SHP77 treated with DMSO at 0.1 percent for 48 hours (cell line): ENCODE results near the gene IVL.

Source experiments
- DNase-seq: peaks from one replicate; lab custom pipeline; 2025; lab: John Stamatoyannopoulos, UW

Gene IVL

GRCh38 chr1:152899027-152899426 lies 9.3 kb upstream of the IVL start:
- no peak for DNase-seq

DNA sequence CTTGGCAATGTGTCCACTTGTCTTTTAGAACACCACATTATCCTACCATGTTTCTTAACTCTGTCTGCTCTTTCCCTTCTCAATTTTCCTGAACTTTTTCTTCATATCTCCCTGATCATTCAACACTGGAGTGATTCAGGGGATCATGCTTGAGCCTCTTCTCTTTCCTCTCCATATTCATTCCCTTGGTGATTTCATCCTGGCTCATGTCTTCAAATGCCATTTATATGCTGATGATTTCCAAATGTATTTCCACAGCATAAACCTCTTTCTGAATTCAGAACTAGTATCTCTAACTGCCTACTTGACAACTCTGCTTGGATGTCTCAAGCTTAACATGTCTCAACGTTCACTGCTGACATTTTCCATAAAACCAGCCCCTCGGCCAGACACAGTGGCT lies 8.5 kb upstream of the IVL start:
- DNase-seq, result no peak

DNA sequence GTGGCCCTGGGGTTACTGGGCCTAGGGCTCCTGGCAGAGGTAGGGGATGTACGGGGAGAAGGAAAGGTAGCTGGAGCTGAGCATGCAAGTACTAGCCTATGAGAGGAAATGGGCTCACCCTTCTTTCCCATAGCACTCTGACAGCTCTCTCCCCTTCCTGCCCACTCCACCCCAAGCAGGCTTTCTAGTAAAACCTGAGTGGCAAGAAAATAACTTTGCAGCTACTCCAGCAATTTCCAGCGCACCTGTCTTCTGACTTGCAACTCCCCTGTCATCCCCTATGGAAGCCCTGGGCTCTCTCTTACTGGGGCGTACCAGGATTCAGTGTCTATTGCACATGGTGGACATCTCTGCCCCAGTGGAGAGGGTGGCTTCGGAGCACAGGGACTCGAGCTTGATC lies 6.7 kb upstream of the IVL start:
- DNase-seq, result no peak

DNA sequence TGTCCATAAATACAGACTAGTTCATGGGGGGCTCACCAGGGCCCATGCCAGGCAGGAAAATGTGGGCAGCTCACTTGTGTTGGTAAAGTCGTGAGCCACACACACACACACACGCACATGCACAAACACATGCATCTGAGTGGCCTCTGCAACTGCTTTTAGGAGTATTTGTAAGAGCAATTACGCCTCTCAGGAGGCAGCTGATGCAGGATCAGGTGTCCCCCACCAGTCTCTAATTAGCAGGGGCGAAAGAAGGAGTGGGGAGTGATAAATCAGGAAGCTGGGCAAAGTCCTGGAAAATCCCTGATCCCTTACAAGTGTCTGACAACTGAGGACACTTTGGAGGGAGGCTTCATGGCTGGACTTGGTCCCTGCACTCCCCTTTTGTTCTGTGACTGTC lies 5.7 kb upstream of the IVL start:
- no peak for DNase-seq

- no peak for DNase-seq
Observed at GRCh38 chr1:152904688-152905440, 3.5 kb upstream of the IVL start.

GRCh38 chr1:152906023-152906565 lies 2.3 kb upstream of the IVL start:
- DNase-seq, result no peak

GRCh38 chr1:152909206-152909605 lies 860 bp downstream of the IVL start:
- DNase-seq, result no peak

DNA sequence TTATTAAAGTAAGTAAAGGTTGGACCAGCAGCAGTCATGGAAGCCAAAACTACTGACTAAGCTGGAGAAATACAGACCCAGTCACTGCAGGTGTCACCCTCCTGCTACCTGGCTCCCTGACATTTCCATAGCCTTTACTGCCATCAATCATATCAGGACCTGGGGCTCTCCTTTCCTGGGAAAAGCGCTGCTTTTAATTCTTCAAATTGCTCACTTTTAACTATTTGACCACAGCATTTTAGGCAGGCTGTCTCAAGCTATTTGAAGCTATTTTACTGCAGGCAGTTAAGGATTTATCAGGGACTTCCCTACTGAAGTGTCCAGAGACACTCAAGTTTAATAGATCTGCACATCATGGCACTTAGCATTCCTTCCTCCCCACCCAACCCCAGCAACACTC lies 4.1 kb downstream of the IVL start:
- DNase-seq, result no peak

GRCh38 chr1:152912900-152913299 lies 4.6 kb downstream of the IVL start:
- no peak for DNase-seq

DNA sequence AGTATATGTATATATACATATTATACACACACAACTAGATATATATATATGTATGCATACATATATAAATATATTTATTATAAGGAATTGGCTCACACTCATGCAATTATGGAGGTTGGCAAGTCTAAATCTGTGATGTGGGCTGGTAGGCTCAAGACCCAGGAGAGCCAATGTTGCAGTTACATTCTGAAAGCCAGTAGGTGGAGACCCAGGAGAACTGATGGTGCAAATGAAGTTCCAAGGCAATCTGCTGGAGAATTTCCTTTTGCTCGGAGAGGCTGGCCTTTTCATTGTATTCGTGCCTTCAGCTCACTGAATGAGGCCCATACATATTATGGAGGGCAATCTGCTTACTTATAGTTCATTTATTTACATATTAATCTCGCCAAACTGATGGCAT lies 9.4 kb downstream of the IVL start:
- DNase-seq, result no peak

- DNase-seq, result no peak
Observed at GRCh38 chr1:152919071-152919470, 10.7 kb downstream of the IVL start.

DNA sequence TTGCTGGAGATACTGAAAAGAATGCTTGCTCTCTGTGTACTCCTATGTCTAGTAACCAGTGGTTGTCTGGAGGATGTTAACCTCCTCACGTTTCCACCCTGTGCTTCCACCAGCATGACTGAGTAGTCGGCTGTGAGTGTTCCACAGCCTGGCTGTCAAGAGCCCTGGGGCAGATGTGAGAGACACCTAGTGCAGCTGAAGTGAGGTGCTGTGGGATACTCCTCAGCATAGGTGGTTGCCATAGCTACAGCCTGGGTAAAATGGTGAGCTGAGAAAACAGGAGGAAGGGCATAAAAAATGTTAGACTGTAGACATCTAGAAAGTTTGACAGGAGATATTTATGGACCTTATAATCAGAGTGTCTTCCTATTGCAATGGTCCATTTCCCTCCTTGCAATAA lies 15.8 kb downstream of the IVL start:
- no peak for DNase-seq

DNA sequence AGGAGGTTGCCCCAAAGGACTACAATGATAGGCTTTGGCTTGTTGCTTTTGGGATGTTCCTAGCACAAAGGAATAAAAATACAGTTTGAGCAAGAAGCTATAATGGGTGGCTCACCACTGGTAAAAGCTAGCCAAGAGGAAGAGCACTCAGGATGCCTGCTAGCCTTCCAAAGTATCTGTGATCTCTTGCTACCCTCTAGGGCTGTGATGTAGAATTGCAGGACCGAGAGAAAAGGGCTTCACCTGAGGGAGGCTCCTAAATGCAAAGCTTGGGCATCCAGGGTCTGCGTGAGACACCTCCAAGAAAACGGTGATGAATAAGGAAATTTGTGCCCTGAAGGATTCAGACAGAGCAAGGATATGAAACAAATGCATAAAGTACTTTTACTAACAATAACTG lies 17.7 kb downstream of the IVL start:
- no peak for DNase-seq

DNA sequence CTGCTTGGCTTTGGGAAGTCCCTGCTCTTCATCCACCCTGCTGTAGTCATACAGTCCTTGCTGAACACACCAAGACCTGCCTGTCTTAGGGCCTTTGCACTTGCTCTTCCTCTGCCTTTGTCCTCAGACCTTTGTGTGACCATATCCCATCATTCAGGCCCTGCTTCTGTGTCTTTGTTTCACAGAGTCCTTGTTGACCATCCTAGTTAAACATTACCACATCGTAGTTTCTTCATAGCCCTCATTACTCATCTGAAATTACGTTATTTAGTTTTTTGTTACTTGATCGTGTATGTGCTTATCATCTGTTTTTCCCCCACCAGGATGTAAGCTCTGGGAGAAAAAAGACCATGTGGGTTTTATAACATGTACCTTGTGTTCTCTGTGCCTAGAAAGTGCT lies 20.3 kb downstream of the IVL start:
- DNase-seq, result no peak

GRCh38 chr1:152932170-152932811 lies 23.9 kb downstream of the IVL start:
- no peak for DNase-seq

GRCh38 chr1:152933196-152933595 lies 24.9 kb downstream of the IVL start:
- DNase-seq, result no peak

GRCh38 chr1:152940614-152941013 lies 32.3 kb downstream of the IVL start:
- DNase-seq, result no peak

GRCh38 chr1:152941037-152941711 lies 32.8 kb downstream of the IVL start:
- DNase-seq, result no peak

GRCh38 chr1:152942161-152942560 lies 33.8 kb downstream of the IVL start:
- DNase-seq, result no peak

- no peak for DNase-seq
Observed at GRCh38 chr1:152946248-152946647, 37.9 kb downstream of the IVL start.

GRCh38 chr1:152946651-152947256 lies 38.4 kb downstream of the IVL start, which contains the start of gene SPRR5:
Gene SPRR5, plus strand, starts transcription at chr1:152947206. Its CDS starts 1,349 bp downstream, at chr1:152948555.
- no peak for DNase-seq

- DNase-seq, result no peak
Observed at GRCh38 chr1:152951711-152952110, 43.4 kb downstream of the IVL start.

GRCh38 chr1:152953761-152954160 lies 45.4 kb downstream of the IVL start:
- DNase-seq, result no peak
